ENCODE results near the gene AFDN.

DNA sequence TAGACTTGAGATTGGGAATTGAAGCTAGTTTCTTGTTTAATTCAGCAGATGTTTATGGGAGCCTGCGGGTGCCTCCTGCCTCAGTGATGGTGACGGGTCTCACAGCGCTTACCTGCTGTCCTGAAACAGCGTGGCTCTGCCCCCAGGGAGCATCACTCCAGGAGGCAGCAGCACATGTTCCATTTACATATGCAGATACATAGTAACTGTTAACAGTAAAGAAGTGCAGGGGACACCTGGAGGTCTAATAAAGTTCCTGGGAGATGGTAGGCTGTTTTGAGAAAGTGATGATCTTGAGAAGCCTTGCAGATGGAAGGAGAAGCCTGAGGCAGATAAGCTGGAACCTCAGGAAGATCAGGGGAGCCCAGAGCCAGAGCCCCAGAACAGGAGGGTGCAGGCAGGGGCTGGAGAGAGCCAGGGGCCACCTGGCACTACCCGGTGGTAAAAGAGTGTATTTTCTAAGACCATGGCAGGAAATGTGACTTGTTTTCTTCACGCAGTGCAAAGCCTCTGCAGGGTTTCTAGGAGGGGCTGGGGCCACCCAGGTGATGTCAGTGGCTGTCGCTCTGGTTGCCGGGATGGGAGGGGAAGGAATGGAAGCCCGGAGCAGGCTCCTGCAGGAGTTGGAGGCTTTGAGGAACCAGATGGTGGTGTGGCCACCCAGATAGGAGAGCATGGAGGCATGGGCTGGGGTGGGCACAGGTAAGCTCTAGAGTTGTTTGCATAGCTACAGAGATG lies 146.6 kb downstream of the AFDN start:
- TF ChIP-seq SUZ12 (IDR thresholded peaks at IDR 0.05; ENCODE audit: unreplicated experiment) (no peak), ZNF274 (IDR thresholded peaks at IDR 0.05; ENCODE audit: insufficient read depth, insufficient read length) (no peak)

All from GM12878 (cell line).